ENCODE measurements around the gene UQCR10.

Gene UQCR10

DNA sequence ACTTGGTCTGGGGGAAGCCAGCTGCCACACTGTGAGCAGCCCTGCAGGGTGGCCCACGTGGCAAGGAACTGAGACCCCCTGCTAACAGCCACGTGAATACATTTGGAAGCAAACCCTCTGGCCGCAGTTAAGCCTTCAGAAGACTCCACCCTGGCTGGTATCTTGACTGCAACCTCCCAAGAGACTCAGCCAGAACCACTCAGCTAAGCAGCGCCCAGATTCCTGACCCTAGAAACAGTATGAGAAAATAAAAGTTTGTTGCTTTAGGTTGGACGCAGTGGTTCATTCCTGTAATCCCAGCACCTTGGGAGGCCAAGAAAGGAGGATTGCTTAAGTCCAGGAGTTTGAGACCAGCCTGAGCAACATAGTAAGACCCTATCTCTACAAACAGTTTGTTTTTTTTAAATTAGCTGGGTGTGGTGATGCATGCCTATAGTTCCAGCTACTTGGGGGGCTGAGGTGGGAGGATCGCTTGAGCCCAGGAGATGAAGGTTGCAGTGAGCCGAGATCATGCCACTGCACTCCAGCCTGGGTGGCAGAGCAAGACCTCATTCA is 9.0 kb upstream of the UQCR10 start:
- in situ Hi-C loops (cut with MboI; ENCODE audit: low sequenced_read_pairs) = no loop called here

DNA sequence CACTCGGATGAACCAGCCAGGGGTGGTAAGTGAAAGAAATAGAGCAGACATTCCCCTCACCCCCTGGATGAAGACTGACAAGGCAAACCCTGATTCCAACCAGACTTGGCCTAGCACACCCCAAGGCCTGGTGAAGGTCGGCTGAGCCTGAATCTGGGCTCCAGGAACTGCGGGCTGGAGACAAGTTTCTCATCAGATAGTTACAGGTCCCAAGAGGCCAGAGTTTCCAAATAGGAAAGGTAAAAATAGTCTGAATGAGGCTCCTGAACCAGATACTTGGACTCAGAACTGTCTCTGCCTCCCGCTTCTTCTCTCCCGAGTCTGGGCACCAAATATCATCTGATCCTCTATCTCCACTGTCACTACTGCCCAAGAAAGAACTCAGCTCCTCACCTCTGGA is 8.2 kb upstream of the UQCR10 start:
- in situ Hi-C loops (cut with MboI; ENCODE audit: low sequenced_read_pairs) = no loop called here

DNA sequence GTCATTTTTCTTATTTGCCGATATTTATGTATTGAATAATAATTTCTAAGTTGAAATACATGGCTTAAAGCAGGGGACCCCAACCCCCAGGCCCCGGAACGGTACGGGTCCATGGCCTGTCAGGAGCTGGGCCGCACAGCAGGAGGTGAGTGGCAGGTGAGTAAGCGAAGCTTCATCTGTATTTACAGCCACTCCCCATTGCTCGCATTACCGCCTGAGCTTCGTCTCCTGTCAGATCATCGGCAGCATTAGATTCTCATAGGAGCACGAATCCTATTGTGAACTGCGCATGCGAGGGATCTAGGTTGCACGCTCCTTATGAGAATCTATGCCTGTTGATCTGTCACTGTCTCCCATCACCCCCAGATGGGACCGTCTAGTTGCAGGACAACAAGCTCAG is 4.9 kb upstream of the UQCR10 start:
- in situ Hi-C loops (cut with MboI; ENCODE audit: low sequenced_read_pairs) = no loop called here

DNA sequence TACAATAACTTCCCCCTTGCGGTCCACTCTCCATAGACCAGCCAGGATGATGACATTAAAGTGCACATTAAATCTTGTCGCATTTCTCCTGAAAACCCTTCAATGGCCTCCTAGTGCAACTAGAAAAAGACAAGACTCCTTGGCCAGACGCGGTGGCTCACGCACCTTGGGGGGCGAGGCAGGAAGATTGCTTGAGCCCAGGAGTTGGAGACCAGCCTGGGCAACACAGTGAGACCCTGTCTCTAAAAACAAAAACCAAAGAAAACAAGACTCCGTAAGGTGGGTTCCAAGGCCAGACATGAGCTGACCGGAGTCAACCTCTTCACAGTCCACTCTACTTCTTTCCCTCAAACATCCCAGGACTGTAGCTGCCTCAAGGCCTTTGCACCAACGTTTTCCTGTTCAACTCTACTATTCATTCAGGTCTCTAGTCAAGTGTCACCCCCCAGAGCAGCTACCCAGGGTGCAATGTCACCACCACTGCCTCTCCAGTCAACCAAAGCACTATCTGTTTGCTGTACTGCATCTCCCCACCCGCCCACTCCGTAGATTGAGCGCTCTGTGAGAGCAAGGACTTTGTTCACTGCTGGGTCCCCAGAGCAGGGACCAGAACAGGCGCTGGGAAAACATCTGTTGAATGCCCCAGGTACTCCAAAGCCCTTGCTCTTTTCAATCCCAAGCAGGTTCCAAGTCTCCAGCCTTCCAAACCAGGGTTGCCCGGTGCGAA is 1.1 kb upstream of the UQCR10 start:
- in situ Hi-C loops (cut with MboI; ENCODE audit: low sequenced_read_pairs) = no loop called here

DNA sequence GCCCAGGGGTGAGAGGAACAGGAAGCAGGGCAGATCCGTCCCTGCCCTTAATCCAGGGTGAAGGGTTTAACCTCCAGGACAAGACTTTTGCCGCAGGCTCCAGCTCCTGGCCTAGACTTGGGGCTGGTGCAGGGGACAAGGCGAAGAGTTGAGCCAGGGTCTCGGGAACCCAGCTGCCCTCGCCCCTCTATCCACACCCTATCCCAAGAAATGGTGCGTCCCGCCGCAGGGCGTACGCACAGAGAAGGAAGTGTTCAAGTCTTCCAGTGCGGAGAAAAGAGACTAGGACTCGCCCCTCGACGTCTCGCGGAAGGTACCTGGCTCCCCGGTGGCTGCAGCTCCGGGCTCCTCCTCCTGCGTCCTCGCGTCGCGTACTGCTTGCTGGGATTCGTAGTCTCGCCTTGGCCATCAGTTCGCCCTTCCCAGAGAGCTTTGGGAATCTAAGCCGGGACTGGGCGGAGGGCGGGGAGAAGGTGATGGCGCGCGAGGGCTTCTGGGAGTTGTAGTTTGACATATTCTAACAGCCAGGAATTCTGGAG is 468 bp upstream of the UQCR10 start, which contains the start of gene ZMAT5:
Gene ZMAT5 (minus strand): TSS at position 376 of the 539 bp plus-strand sequence. CDS start 18,463 bp downstream, outside the sequence.
- in situ Hi-C loops (cut with MboI; ENCODE audit: low sequenced_read_pairs) = no loop called here

DNA sequence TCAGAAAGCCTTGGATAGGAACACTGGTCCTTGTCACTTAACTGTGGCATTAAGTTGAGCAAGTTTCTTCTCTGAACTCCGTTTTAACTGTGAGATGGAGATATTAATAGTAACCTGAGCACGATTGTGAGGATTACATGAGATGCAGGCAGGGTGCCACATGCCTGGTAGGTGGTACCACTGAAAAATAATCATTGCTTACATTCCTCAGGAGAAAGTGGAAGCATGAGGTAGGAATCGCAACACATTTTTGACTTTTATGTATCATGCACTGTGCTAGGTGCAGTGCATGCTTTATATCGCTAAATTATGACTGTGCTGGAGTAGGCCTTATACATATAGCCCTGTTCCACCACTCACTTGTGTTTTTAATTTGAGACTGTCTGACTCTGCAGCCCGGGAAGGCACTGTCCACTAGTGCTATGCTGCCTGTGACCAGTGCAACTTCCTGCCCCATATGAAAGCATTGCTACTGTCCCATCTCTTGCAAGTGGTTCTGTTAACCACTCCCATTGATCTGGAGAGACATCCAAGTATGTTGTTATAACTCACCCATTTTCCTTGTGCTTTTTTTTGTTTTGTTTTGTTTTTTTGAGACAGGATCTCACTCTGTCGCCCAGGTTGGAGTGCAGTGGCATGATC is 1.0 kb downstream of the UQCR10 start:
- in situ Hi-C loops (cut with MboI; ENCODE audit: low sequenced_read_pairs) = no loop called here

DNA sequence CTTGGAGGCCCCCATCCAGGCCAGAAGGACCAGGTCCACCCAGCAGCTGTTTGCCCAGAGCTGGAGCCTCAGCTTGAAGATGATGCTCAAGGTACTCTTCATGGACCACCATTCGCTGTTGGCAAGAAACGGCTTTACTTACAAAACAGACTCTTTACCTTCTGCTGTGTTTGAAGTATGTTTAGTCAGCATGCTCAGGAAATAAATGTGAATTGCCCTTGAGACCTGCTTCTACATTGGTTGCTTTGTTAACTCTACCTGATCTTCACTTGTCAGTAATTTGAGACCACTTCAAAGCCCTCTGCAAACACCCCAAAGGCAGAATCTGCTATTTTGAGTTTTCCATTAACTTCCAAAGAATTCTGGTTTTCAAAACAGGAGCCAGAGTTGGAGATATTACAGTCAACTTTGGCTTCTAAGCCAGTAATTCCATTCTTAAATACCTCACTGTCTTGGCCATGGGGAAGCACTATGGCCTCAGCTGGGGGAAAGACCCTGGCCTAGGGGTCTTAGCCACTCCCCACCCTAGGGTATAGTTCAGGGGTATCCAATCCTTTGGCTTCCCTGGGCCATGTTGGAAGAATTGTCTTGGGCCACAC is 2.7 kb downstream of the UQCR10 start:
- in situ Hi-C loops (cut with MboI; ENCODE audit: low sequenced_read_pairs) = no loop called here

DNA sequence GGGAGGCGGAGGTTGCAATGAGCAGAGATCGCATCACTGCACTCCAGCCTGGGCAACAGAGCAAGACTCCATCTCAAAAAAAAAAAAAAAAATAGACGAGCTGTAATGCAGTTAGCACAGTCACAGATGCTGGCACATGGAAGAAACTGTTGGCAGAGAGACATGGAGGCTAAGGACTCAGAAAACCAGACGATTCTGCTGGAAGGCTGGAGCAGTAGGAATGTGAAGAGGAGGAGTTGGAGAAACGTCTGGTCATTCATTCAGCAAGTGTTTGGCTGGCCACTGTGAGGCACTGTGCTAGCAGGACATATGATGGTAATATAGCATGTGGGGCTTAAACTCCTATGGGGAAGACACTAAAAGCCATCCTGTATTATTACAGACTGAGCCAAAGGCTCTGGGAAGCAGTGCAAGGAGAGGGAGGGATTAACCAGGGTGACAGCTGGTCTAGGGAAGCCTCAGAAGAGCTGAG is 5.0 kb downstream of the UQCR10 start:
- in situ Hi-C loops (cut with MboI; ENCODE audit: low sequenced_read_pairs) = no loop called here

DNA sequence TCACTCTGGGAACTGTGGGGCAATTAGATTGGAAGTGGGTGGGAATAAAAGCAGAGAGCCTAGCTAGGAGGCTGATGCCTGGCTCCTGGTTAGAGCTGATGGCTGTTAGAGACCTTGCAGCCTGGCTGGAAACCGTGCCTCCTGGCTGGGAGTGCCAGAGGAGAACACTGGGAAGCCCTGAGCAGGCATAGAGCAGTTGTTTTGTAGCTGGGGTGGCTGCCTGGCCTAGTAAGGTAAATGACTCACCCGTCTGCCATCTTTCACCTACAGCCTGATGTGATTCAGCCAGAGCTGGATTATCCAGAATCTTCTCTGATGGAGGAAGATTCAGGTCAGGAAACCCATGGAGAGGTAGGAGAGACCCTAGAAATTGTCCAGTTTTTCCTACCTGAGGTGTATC is 6.1 kb downstream of the UQCR10 start:
- in situ Hi-C loops (cut with MboI; ENCODE audit: low sequenced_read_pairs) = no loop called here

DNA sequence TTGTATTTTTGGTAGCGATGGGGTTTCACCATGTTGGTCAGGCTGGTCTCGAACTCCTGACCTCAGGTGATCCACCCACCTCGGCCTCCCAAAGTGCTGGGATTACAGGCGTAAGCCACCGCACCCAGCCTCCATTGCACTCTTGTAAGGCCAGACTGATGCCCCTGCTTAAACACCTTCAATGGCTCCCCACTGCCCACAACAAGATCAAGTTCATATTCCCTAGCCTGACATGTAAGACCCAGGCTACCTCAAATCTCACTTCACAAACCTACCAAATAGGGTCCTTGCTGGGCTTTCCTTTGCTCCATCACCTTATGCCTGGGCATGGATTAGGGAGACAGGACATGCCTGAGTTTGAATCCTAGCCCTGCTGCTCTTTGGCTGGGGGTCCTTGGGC is 13.1 kb downstream of the UQCR10 start:
- in situ Hi-C loops (cut with MboI; ENCODE audit: low sequenced_read_pairs) = no loop called here

DNA sequence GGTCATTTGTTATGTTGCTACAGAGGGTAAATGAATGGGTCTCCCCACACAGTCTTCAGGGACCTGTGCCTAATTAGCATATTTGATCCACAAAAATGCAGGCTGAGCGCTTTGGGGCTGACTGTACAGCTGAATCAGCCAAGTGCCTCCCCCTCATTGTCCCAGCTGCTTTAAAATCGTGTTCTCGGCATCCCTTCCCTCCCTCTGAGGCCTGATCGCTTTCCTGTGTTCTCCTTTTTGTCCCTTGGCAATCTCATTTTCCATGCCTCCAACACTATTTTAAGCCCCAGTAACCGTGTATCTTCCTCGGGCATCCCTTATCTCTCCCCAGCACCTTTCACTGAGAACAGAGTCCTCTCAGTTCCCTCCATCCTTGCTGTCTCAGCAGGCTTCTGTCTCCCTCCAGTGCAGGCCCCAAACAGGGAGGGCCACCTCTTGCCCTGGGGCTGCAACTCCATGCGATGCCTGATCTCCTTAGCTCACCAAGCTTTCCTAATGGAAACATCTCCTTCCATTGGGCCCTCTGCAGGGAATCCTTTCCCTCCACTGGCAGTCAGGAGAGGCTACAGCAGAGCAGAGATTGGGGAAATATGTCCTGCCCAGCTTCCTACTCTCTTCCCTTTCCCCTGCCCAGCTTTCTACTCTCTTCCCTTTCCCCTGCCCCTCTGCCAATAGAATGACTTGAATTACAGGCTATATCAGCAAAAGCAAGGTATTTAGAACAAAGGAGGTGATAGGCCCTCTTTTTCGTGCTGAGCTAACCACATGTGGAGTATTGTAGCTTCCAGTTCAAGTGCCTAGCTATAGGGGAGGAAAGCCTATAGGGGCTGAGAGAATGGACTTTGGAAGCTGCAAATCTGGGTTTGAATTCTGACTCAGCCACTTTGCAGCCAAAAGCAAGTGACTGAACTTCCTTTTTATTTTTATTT is 13.8 kb downstream of the UQCR10 start:
- in situ Hi-C loops (cut with MboI; ENCODE audit: low sequenced_read_pairs) = no loop called here

DNA sequence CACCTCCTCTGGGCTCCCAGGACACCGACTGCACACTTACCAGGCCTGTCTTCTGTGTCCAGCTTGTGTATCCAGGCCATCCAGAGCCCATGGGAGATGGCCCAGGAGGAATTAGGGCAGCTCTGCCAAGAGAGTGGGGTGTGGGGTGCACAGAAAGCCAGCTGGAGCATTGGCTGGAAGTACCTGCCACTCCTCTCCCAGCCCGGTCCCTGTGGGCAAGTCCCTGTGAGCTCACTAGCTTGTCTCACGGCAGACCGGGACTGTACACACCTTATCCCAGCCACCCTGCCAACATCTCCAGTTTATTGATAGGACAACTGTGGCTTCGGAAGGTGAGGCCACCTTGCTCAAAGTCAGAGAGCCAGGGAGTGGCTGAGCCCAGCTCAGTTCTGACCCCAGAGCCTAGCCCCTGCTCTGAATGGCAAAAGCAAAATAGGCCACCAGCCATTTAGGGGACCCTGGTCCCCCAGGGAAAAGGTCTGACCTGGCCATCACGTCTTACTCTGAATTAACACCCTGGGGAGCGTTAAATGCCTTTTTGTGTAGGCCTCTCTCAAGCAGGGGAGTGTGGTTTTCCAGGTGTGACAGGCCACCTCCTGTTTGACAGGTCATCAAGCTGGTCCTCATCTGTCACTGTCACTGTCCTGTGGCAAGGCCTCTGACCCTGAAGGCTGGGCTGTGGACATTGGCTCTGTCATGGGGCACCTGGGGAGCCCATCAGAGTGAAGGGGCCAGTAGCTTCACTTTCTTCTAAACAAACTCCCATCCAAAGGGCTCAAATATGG is 15.1 kb downstream of the UQCR10 start:
- in situ Hi-C loops (cut with MboI; ENCODE audit: low sequenced_read_pairs) = no loop called here

DNA sequence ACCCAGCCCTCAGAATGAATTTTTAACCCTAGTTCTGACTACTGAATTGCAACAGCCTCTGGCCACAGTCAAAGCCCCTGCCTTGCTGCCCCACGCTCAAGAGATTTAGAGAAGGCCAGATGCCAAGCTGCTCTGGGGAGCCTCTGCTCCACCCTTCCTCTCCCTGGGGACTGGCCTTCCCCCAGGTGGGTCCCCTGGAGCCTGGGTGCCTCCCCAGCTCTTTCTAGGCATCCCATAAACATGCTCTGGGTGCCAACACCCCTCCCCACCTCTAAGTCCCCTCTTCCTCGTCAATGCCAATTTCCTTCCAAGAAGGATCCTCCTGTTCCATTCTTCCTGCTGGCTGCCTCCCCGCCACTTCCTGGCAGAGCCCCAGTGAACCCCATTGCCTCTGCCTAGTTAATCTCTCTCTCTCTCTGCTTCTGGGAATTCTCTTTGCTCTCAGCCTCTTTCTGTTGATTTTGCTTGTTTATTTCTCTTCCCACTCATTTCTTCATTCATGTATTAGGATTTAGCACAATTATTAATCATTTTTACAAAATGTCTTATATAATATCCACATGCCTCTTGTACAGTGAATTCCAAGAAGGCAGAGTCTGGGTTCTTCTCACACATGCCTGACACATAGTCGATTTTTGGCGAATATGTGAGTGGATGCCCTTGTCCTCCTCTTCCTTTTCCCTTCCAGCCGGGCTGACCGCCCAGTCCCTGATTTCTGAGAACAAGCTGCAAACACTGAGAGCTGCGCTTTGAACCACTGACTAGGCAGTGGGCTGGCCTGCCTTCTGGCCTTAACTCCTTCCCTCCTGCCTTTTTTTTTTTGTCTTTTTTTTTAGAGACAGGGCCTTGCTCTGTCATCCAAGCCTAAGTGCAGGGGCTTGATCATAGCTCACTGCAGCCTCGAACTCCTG is 17.5 kb downstream of the UQCR10 start:
- in situ Hi-C loops (cut with MboI; ENCODE audit: low sequenced_read_pairs) = no loop called here

DNA sequence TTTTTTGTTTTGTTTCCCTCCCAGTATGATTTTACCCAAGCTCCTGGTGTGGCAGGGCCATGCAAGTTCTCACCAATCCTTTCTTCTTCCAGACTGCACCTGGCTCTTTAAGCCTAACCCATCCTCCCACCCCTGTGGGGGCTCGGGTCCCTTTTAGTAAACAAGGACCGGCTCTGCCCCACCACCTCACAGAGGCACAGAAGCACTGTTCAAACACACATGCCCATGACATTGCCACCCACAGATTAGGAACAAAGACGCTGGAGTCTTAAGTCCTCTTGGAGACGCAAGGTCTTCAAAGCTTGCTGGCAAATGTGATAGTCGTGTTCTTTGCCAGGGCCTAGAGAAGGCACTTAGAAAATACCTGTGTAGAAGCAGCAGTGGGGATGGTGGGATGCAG is 18.9 kb downstream of the UQCR10 start:
- in situ Hi-C loops (cut with MboI; ENCODE audit: low sequenced_read_pairs) = no loop called here

DNA sequence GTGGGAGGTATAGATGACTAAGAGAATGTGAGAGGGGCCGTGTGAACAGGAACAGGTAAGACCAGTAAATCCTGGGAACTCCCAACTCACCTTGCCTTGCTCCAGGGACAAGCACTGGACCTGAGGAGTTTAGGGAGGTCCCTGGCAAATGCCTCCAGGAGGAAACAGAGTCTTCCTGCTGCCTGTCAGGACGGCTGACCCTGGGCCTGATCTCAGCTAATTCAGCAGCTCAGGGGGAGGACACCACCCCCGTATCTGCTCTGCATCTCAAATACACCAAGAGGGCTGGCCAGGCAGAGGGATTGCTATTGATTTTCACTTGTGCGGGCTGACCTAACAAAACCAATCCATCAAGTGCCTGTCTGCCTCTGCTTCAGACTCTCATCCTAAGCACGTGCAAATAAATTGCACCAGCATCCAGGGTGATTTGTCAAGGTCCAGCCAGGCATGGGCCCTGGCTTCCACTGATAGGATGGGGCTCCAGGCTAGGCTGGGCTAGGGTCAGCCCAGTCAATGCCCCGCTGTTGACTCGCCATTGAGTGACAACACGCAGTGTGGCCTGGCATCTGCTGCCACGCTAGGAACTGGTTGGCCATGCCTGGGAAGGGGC is 20.3 kb downstream of the UQCR10 start:
- in situ Hi-C loops (cut with MboI; ENCODE audit: low sequenced_read_pairs) = no loop called here

DNA sequence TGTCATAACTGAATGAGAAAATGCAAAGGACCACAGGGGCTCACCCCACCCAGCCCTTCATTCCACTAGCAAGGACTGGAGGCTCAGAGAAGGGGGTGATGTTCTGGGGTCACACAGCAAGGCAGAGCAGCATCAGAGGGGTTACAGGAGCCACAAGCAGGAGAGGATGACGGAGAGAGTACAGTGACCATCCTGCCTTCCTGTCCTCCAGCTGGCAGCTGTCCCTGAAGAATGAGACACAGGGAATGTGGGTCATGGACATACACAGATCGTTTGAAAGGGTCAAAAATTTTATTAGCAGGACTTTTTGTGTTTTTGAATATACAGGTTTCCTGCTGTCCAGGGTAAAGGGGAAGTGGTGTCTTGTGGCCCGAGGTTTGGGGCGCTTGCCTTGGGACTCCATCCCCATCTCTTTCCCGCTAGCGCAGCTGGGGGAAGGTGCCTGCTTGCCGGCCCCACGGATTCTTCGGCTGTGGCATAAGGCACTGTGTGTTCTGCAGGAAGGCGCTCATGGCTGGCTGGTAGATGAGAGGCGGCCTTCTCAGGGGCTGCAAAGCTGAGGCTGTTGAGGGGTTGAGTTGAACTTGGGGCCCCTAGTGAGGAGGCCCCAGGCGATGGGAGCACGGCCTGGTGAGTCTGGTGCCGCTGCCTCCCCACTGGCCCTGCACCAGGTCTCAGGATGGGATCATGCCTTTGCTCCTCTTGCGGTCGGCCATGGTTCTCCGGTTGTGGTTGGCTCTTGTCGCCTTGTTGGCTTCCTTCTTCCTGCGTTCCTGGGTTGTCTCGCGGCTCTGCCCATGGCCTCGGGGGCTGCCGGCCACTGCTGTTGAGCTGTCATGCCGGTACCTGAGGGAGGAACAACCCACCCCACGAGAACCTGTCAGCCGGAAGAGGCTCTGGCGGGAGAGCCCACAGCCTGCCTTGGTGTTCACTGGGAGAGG is 21.4 kb downstream of the UQCR10 start:
- in situ Hi-C loops (cut with MboI; ENCODE audit: low sequenced_read_pairs) = no loop called here

DNA sequence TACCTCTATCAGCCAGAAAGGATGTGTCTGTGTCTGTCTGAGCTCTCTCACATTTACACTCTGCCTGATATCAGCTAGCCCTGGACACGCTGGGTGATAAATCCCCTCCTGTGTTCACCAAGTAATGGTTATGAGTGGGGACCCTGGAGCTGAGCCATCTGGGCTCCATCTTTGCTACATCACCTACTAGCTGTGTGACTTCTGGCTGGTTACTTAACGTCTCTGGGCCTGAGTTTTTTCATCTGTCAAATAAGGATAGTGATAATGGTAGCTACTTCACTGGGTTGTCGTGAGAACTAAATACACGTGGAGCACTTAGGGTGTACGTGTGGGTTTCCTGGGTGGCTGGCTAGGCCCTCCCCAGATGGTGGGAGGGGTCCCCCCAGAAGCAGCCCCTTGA is 22.9 kb downstream of the UQCR10 start:
- in situ Hi-C loops (cut with MboI; ENCODE audit: low sequenced_read_pairs) = no loop called here

Data from HL-60/S4 treated with retinoic acid at 250 ng/mL for 4 days and 3 days (cell line).